Measurements from ENCODE around the gene HP1BP3. TPM values are rescaled to one million over a fixed set of nuclear protein-coding genes. Genes with fewer than 3 reads are reported as not detected.

Gene HP1BP3, protein sequence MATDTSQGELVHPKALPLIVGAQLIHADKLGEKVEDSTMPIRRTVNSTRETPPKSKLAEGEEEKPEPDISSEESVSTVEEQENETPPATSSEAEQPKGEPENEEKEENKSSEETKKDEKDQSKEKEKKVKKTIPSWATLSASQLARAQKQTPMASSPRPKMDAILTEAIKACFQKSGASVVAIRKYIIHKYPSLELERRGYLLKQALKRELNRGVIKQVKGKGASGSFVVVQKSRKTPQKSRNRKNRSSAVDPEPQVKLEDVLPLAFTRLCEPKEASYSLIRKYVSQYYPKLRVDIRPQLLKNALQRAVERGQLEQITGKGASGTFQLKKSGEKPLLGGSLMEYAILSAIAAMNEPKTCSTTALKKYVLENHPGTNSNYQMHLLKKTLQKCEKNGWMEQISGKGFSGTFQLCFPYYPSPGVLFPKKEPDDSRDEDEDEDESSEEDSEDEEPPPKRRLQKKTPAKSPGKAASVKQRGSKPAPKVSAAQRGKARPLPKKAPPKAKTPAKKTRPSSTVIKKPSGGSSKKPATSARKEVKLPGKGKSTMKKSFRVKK
- total RNA-seq: 119 and 141 TPM in 2 replicates

DNA sequence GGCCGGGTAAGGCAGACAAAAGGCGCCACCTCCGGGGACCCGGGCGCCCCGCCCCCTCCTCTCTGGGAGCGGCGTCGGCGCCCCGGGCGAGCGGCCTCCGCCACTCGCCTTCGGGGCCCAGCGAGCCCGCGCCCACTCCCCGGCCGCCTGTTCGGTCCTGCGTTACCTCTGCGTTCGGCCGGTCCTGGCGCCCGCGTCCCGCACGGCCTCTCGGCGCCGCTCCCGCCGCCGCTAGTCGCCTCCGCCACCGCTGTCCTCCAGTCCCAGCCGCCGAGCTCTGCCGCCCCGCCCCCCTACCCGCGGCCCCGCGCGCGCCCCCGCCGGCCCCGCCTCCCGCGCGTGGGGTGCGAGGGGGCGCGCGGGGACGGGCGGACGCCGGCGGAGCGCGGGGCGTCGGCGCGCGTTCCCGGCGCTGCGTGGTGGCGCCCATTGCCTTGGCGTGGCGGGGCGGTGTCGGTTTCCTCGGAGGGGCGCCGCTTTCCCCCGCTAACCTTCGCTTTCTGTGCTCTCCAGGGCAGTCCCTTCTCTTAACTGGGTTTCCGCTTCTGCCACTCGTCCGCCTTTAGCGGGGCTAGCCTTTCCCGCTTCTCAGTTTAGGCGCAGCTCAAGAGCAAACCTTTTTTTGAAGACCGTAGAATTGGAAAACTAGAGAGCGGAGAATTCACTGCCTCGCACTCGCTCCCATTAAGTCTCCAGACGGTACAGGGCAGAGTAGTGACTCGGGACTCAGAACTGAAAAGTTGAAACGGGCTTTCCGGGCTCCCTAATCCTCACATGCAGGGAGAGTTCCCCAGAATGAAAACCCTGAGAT, at the start of gene HP1BP3:
Gene HP1BP3, minus strand, starts transcription at position 279 of the 811 bp plus-strand sequence. CDS start 6,867 bp downstream, outside the sequence.

DNA sequence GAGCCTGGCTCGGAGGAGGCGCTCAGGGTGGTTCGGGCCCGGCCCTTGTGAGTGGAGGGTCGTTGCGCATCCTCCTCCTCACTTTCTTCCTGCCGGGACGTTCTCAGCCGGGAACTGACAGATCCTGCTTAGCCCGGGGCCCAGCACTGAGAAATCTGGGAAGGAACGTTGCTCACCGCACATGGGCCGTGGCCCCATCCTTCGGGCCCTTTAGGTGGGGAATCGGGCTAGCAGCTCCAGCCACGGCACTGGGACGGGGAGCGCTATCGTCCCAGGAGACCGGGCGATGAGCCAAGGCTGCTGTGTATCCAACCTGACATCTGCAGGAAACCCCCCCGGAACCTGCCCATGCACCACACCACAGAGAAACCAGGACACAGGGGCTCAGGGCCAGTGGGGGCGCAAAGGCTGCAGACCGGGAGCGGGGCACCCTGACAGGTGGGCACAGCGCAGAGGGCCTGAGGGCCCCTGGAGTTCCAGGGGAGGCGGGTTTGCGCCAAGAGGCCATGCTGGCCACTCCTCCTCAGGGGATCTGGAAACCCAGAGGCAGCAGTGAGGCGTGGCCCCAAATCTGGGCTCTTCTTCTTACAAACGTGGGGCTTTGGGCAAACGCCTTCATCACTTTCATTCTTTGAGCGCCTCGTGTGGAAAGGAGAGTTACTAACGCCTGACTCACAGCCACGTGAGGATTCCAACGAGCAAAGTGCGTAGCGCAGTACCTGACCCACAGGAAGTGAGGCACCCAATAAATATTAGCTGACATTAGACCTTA, 54.3 kb downstream of the HP1BP3 start, which contains the start of gene SH2D5:
Gene SH2D5, minus strand, starts transcription at position 116 of the 772 bp plus-strand sequence. CDS start 4,659 bp downstream, outside the sequence.

DNA sequence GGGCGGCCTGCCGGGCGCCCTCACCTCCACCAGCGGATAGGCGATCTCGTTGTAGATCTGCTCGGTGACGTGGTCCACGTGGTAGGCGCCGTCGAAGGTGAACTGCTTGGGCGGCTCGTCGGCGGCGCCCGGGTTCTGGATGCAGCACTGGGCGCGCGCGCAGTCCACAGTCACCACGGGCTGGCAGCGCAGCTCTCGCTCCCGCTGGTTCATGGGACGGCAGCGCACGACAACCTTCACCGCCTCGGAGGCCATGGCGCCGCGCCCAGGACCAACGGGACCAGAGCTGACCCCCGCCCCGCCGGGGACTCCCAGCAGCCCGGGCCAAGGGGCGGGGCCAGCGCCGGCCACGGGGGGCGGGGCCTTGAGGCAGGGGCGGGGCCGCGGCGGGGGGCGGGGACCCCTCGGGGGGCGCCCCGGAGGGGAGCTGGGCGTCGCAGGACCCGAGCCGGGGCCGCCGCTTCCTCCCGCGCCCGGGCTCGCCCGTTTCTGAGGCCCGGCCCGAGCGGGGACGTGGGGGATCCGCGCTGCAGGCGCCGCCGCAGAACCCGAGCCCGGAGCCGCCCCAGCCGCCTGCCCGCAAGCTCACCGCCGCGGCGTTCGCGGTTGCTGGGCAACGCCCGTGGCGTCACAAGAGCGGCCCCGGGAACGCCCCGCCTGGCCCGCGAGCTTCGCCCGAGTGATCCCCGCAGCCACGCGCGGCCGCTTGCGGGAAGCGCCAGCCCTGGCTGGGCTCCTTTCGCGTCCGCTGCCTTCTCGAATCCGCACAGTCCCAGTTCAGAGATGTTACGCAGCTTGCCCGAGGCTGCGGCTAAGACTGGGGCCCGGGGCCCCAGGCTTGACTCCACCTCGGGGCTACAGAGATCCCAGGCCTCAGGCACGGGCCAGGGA, 69.4 kb downstream of the HP1BP3 start, which contains the start of gene KIF17:
Gene KIF17, minus strand, starts transcription at position 556 of the 891 bp plus-strand sequence. Its CDS starts 301 bp downstream, at position 255.

Other genes starting within 250 kb of the HP1BP3 start
- gene FAM43B, start 234.7 kb downstream of the HP1BP3 start, total RNA-seq: 1.2 and 2.2 TPM in 2 replicates
- not detected in 2 replicates for gene CDA, start 198.2 kb downstream of the HP1BP3 start, total RNA-seq
- gene PINK1, start 153.8 kb downstream of the HP1BP3 start, total RNA-seq: 39.4 and 48.2 TPM in 2 replicates
- gene DDOST, start 125.9 kb downstream of the HP1BP3 start, total RNA-seq: 241 and 264 TPM in 2 replicates
- gene KIF17, start 69.3 kb downstream of the HP1BP3 start, total RNA-seq: 0.37 and 0.44 TPM in 2 replicates
- 0.25 and 0.59 TPM in 2 replicates for gene SH2D5, start 54.6 kb downstream of the HP1BP3 start, total RNA-seq